ENCODE measurements around the gene EBF4. TPM values are rescaled to one million over a fixed set of nuclear protein-coding genes. Genes with fewer than 3 reads are reported as not detected.

Gene EBF4
- polyA plus RNA-seq, 3 donors, result 0.12 TPM; not detected in 2

DNA sequence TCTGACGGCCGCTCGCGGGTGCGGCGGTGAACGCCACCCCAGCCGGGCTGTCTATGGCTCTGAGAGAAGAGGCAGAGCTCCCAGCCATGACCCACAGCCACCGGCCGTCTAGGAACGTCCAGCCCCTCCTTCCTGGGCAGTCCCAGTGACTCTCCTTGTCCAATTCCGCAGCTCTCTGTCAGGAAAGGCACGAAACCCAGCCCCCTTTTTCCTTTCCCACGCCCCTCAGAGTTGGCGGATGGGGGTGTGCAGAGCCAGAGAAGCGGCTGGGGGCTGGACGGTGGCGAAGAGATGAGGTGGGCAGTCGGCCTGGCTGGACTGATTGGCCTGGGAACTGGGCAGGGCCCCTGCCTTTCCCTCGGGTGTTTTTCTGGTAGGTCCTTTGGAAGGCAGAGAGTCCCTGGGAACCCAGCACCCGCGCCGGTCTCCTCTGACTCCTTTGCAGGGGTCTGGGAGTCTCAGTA is 1.5 kb downstream of the EBF4 start:
- peak overlapping the region; percentile 47 for H3K4me2 ChIP-seq (replicated peaks; ENCODE audit: extremely low read depth, low read length, poor library complexity, severe bottlenecking)
- H3K27me3 Mint-ChIP-seq (ENCODE audit: low read depth in 3 of 3), result peaks cover 62 to 89% (median 75%) of the 10 kb centered on the region in 3 donors
- intact Hi-C loops (cut with micrococcal nuclease), result no loop called here
- DNase-seq, result no peak
- H3K27ac Mint-ChIP-seq, result no peak overlapping the region
- H3K4me3 ChIP-seq (replicated peaks in 1 of 3; ENCODE audit: low read depth in 2 of 3, low read length in 3 of 3), result no peak overlapping the region
- no peaks in the 10 kb centered on the region for H3K79me2 ChIP-seq (ENCODE audit: insufficient read depth, low read length)
- H3K4me1 ChIP-seq (ENCODE audit: control insufficient read depth in 1 of 2, insufficient read depth in 2 of 2, low read length in 2 of 2), result peaks cover 0 to 12% of the 10 kb centered on the region in 2 donors
- peaks cover 7% of the 10 kb centered on the region for H3K4me1 Mint-ChIP-seq
- peaks cover 4 to 15% of the 10 kb centered on the region in 2 donors for H3K36me3 Mint-ChIP-seq
- peaks cover 45 to 67% of the 10 kb centered on the region in 2 donors for H3K27me3 ChIP-seq (ENCODE audit: control insufficient read depth in 2 of 2, insufficient read depth in 2 of 2, low read length in 2 of 2)
- H3K9me3 ChIP-seq (replicated peaks in 1 of 2; ENCODE audit: control insufficient read depth in 1 of 2, insufficient read depth in 1 of 2, low read length in 2 of 2), result peaks cover 0 to 21% of the 10 kb centered on the region in 2 donors
- H3K9ac ChIP-seq (ENCODE audit: insufficient read depth, low read length, poor library complexity, severe bottlenecking), result no peak overlapping the region
- H2AFZ ChIP-seq (ENCODE audit: insufficient read depth, low read depth, low read length, poor library complexity, severe bottlenecking), result no peak overlapping the region
- no peaks in the 10 kb centered on the region for H3K36me3 ChIP-seq (replicated peaks in 1 of 2; ENCODE audit: control insufficient read depth in 1 of 2, insufficient read depth in 2 of 2, low read length in 2 of 2)
- H4K20me1 ChIP-seq (ENCODE audit: insufficient read depth, low read length), result no peaks in the 10 kb centered on the region
- H3K4me3 Mint-ChIP-seq, result peak overlapping the region in 1 of 2 donors; percentile 59
- no peak overlapping the region for H3K27ac ChIP-seq (ENCODE audit: low read depth in 1 of 2, low read length in 2 of 2)
- H3K9me3 Mint-ChIP-seq, result peaks cover 0 to 20% (median 12%) of the 10 kb centered on the region in 7 donors
- TF ChIP-seq, protein P1, sequence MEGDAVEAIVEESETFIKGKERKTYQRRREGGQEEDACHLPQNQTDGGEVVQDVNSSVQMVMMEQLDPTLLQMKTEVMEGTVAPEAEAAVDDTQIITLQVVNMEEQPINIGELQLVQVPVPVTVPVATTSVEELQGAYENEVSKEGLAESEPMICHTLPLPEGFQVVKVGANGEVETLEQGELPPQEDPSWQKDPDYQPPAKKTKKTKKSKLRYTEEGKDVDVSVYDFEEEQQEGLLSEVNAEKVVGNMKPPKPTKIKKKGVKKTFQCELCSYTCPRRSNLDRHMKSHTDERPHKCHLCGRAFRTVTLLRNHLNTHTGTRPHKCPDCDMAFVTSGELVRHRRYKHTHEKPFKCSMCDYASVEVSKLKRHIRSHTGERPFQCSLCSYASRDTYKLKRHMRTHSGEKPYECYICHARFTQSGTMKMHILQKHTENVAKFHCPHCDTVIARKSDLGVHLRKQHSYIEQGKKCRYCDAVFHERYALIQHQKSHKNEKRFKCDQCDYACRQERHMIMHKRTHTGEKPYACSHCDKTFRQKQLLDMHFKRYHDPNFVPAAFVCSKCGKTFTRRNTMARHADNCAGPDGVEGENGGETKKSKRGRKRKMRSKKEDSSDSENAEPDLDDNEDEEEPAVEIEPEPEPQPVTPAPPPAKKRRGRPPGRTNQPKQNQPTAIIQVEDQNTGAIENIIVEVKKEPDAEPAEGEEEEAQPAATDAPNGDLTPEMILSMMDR (IDR thresholded peaks at IDR 0.05), result no peak
- WGBS (ENCODE audit: insufficient coverage), result 16% methylated on average over 14 of the region's 23 CpGs

DNA sequence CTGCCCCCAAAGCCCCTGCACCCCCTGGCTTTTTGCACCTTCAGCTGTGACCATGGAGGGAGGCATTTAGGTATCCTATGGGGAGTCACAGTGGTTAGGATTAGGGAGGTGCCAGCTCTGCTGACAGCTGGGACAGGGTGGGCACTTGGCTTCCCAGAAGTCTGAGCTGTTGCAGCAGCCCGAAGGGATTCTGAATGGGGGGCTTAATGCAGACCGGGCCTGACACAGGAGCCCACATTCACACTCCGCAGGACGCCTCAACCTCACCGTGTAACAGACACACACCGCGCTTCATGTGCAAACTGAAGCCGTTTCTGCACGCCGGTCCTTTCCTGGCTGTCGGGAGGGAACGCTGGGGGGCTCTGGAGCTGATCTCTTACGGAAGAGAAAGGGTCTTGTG is 1.9 kb downstream of the EBF4 start:
- intact Hi-C loops (cut with micrococcal nuclease), result no loop called here
- peaks cover 43 to 65% of the 10 kb centered on the region in 2 donors for H3K27me3 ChIP-seq (ENCODE audit: control insufficient read depth in 2 of 2, insufficient read depth in 2 of 2, low read length in 2 of 2)
- no peak overlapping the region for H3K27ac Mint-ChIP-seq
- no peak overlapping the region for H3K27ac ChIP-seq (ENCODE audit: low read depth in 1 of 2, low read length in 2 of 2)
- peaks cover 4 to 15% of the 10 kb centered on the region in 2 donors for H3K36me3 Mint-ChIP-seq
- TF ChIP-seq, protein P1 (IDR thresholded peaks at IDR 0.05), result no peak
- H3K4me1 Mint-ChIP-seq, result peaks cover 7% of the 10 kb centered on the region
- H4K20me1 ChIP-seq (ENCODE audit: insufficient read depth, low read length), result no peaks in the 10 kb centered on the region
- peak overlapping the region in 1 of 2 donors; percentile 59 for H3K4me3 Mint-ChIP-seq
- no peaks in the 10 kb centered on the region for H3K36me3 ChIP-seq (replicated peaks in 1 of 2; ENCODE audit: control insufficient read depth in 1 of 2, insufficient read depth in 2 of 2, low read length in 2 of 2)
- no peak for DNase-seq
- no peaks in the 10 kb centered on the region for H3K79me2 ChIP-seq (ENCODE audit: insufficient read depth, low read length)
- H3K9me3 ChIP-seq (replicated peaks in 1 of 2; ENCODE audit: control insufficient read depth in 1 of 2, insufficient read depth in 1 of 2, low read length in 2 of 2), result peaks cover 0 to 21% of the 10 kb centered on the region in 2 donors
- no peak overlapping the region for H3K4me2 ChIP-seq (replicated peaks; ENCODE audit: extremely low read depth, low read length, poor library complexity, severe bottlenecking)
- H3K4me1 ChIP-seq (ENCODE audit: control insufficient read depth in 1 of 2, insufficient read depth in 2 of 2, low read length in 2 of 2), result peaks cover 0 to 12% of the 10 kb centered on the region in 2 donors
- 38% methylated on average over 7 of the region's 13 CpGs for WGBS (ENCODE audit: insufficient coverage)
- H3K27me3 Mint-ChIP-seq (ENCODE audit: low read depth in 3 of 3), result peaks cover 58 to 85% (median 71%) of the 10 kb centered on the region in 3 donors
- peaks cover 0 to 20% (median 12%) of the 10 kb centered on the region in 7 donors for H3K9me3 Mint-ChIP-seq
- no peak overlapping the region for H3K4me3 ChIP-seq (replicated peaks in 1 of 3; ENCODE audit: low read depth in 2 of 3, low read length in 3 of 3)
- no peak overlapping the region for H2AFZ ChIP-seq (ENCODE audit: insufficient read depth, low read depth, low read length, poor library complexity, severe bottlenecking)
- no peak overlapping the region for H3K9ac ChIP-seq (ENCODE audit: insufficient read depth, low read length, poor library complexity, severe bottlenecking)
